CD4-positive, alpha-beta T cell treated with Interleukin-6 for 4 hours (primary cell): ENCODE measurements around the gene NUTM1.
"Not testable (repeated sequence)": the region's sequence is repeated elsewhere in the genome, so short reads cannot be mapped to it uniquely, and the experiment has no call there.

Source experiments
- DNase-seq: peaks from one replicate; pipeline ENCODE4 v3.0.0-alpha.2; 2020; ENCODE audit warnings: mixed read lengths

Gene NUTM1

GRCh38 chr15:34336991-34337556 is 6.0 kb upstream of the NUTM1 start:
- DNase-seq, result peak; percentile 53

- DNase-seq, result peak; percentile 94
Observed at GRCh38 chr15:34337557-34338306, 5.4 kb upstream of the NUTM1 start, which contains the start of gene SLC12A6. Gene SLC12A6 (minus strand): TSS chr15:34337781. CDS start chr15:34336680, 1,101 bp downstream.

GRCh38 chr15:34338347-34338746 is 4.8 kb upstream of the NUTM1 start:
- no peak for DNase-seq

- DNase-seq, result no peak
Observed at GRCh38 chr15:34339946-34340345, 3.2 kb upstream of the NUTM1 start.

DNA sequence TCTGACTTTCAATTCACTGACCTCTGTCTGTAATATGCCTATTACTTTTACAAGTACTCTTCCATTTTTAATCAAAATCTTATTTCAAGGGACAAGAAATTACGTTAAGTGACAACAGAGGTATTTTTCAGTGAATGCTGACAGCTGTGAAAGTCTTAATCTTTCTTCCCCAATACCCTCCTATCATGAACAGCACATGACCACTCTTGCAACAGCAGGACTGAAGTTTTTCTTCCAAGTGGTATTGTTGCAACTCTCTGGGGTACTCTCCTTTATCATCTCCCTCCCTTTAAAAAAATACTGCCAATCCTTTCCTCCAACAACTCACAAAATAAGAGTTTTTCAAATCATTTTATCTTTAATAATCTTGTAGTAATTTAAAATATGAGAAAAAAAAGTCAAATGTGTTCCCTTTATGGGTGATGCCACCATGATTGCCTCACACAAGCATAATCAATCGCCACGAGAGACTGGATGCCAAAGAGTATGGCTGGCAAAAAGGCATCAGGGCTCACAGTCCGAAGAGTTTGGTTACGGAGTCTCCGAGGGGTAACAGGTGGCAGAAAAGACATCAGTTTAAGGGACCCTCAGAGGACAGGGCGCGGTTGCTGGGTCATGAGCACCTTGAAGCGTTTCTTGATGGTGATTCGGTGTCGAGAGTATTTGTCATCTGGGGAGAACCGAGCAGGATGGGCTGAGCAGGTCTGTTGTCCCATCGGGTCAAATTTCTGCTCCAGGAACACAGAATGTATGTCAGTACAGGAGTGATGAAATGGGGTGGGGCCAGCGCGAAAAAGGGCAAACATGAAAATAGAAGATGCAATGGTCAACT is 1.5 kb upstream of the NUTM1 start:
- DNase-seq, result no peak

- DNase-seq, result peak; percentile 30
Observed at GRCh38 chr15:34342213-34342736, 840 bp upstream of the NUTM1 start.

DNA sequence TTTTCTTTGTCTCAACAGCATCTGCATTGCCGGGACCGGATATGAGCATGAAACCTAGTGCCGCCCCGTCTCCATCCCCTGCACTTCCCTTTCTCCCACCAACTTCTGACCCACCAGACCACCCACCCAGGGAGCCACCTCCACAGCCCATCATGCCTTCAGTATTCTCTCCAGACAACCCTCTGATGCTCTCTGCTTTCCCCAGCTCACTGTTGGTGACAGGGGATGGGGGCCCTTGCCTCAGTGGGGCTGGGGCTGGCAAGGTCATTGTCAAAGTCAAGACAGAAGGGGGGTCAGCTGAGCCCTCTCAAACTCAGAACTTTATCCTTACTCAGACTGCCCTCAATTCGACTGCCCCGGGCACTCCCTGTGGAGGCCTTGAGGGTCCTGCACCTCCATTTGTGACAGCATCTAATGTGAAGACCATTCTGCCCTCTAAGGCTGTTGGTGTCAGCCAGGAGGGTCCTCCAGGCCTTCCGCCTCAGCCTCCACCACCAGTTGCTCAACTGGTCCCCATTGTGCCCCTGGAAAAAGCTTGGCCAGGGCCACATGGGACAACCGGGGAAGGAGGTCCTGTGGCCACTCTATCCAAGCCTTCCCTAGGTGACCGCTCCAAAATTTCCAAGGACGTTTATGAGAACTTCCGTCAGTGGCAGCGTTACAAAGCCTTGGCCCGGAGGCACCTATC is 5.0 kb downstream of the NUTM1 start:
- no peak for DNase-seq

DNA sequence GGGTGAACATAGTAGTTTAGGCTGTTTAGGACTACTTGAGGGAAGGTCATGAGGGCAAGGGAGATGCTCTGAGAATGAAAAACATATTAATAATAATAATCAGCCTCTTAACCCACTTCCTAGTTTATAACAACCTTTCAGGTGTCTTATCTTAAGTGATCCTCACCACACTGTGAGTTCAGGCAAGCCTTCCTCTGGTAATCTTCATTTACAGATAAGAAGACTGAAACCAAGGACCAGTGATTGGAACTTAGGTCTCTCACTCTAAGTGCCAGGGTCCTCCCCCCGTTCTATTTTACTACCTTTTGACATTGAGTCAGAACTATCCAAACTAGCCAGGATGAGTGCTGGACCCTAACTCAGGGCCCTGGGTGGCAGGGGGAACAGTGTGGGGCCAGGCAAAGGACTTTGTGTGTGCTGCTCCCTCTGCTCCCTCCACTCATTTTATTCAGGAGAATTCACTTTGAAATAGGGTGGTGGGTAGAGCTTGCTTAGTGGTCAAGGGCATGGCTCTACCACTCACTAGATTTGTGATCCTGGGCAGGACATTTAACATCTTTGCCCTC is 5.7 kb downstream of the NUTM1 start:
- DNase-seq, result no peak

- no peak for DNase-seq
Observed at GRCh38 chr15:34349769-34350168, 6.7 kb downstream of the NUTM1 start.

DNA sequence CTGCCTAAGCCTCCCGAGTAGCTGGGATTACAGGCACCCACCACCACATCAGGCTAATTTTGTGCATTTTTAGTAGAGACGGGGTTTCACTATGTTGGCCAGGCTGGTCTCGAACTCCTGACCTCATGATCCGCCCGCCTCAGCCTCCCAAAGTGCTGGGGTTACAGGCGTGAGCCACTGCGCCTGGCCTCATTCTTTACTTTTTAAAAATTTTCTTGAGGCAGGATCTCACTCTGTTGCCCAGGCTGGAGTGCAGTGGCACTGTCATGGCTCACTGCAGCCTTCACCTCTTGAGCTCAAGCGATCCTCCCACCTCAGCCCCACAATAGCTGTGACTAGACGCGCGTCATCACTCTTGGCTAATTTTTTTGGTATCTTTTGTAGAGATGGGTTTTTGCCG is 9.9 kb downstream of the NUTM1 start:
- not testable (repeated sequence) for DNase-seq

GRCh38 chr15:34353627-34354026 is 10.5 kb downstream of the NUTM1 start:
- DNase-seq, result no peak

GRCh38 chr15:34354286-34354685 is 11.2 kb downstream of the NUTM1 start:
- no peak for DNase-seq

- DNase-seq, result no peak
Observed at GRCh38 chr15:34355241-34355640, 12.1 kb downstream of the NUTM1 start.

DNA sequence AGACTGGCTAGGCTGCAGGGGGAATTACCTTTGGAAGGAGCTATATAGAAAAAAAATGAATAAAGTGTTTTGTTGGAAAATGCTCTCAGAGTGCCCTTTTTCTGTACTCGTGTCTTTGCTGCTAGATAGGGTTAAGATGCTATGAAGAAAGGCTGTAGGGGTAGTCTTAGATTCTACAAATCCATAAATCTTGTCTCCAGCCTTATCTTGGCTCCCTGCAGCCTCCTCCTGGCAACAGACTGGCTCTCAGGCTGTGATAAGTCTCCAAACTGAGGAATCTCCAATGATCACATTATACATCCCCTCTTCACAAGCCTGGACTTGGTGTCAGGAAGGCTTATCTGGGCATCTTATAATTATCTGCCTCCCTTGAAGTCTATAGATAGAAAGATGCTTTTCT is 14.5 kb downstream of the NUTM1 start:
- no peak for DNase-seq

DNA sequence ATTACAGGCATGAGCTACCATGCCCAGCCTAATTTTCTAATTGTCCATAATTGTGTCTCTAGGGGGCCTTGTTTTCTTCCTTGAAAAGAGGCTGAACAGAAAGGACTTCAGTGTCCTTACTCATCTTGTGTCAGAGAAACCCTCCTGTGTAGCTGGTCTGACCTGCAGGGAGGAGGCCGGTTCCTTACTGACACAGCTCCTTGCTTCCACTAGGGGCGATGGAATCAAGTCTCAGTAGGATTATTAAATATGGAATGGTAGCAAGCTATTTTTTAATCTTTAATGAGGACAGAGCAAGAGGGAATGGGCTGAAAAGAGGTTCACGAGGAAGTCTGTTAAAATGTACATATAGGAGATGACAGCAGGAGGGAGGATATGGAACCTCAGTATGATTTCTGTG is 15.3 kb downstream of the NUTM1 start:
- no peak for DNase-seq

GRCh38 chr15:34358948-34359347 is 15.8 kb downstream of the NUTM1 start:
- no peak for DNase-seq

- no peak for DNase-seq
Observed at GRCh38 chr15:34359416-34359815, 16.3 kb downstream of the NUTM1 start.

GRCh38 chr15:34360298-34360697 is 17.2 kb downstream of the NUTM1 start:
- DNase-seq, result no peak

DNA sequence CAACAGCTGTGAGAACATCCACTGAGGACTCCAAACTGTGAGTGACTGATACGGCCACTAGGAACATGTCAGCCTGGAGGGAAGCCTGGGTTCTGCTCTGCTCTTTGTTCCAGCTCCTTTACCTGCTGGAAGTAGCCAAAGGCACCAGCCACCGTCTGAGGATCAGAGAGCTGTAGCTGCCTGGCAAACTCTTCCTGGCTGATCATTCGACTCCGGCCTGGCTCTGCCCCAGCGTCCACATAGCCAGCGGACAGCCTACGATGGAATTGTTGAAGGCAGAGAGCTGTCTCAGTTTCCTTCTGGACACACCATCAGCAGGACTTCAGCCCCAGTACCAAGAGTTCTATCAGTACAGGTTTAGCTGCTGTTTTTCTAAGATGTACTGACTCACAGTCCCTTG is 18.2 kb downstream of the NUTM1 start:
- DNase-seq, result no peak

GRCh38 chr15:34362047-34362773 is 19.1 kb downstream of the NUTM1 start:
- DNase-seq, result no peak

GRCh38 chr15:34364041-34364440 is 20.9 kb downstream of the NUTM1 start:
- no peak for DNase-seq
